HepG2 (cell line): Measurements from ENCODE around the gene ANKS1B. TPM values are rescaled to one million over a fixed set of nuclear protein-coding genes. Genes with fewer than 3 reads are reported as not detected.

Source experiments
- ATAC-seq: fragments of 200-7000 bp; cut with Tn5 transposase; 3 replicates; pipeline ENCODE4 v1.9.1; 2020; ENCODE audit warnings: mild to moderate bottlenecking, moderate library complexity
- BruUV-seq: library from RNA; stranded (reverse); fragments of 400-500 nt; replicated peaks from 2 replicates; lab custom pipeline; 2021; lab: Mats Ljungman, UMichigan
- CTCF ChIA-PET: fragments of 300-600 bp; formaldehyde crosslinking; extraction: SDS; loops from one replicate; lab custom pipeline; 2021; ENCODE audit warnings: low total read pairs, inconsistent platforms, low intra/inter-chr PET ratio; lab: Yijun Ruan, JAX
- POLR2A ChIA-PET: fragments of 350-600 bp; sonication (Branson Sonifier 250); formaldehyde crosslinking; loops from one replicate; lab custom pipeline; 2020; ENCODE audit warnings: antibody characterized with exemption, inconsistent platforms; lab: Yijun Ruan, JAX
- DNase-seq: peaks from one replicate; pipeline ENCODE4 v3.0.0-alpha.2; 2015; ENCODE audit warnings: low spot score
- FAIRE-seq: peaks from 3 replicates; lab custom pipeline; 2011; peaks lifted over from hg19 to GRCh38; lab: Jason Lieb, UNC
- H2AFZ ChIP-seq: one replicate; pipeline ENCODE4 v1.6.1; 2011; ENCODE audit warnings: low read length, inconsistent platforms
- H3K27ac ChIP-seq: fragments of 300-600 bp; 3 replicates; pipeline ENCODE4 v1.8.0; 2011; ENCODE audit warnings: mixed run types, mild to moderate bottlenecking, mixed read lengths, low read length, inconsistent platforms; ENCODE audit not compliant: insufficient read depth; ENCODE audit errors: extremely low read length
- H3K27me3 ChIP-seq, 2 experiments: fragments of 200-600 bp in 1 of 2; 2 replicates in 1 of 2; 3 replicates in 1 of 2; pipeline versions ENCODE4 v1.6.0 to v1.8.0; 2011; ENCODE audit warnings: low read length in 2 of 2, mild to moderate bottlenecking in 2 of 2, moderate library complexity in 2 of 2, inconsistent platforms in 1 of 2; ENCODE audit not compliant: insufficient read depth in 2 of 2, control insufficient read depth in 1 of 2
- H3K36me3 ChIP-seq, 2 experiments: fragments of 200-600 bp in 1 of 2; replicated peaks in 1 of 2; 2 replicates in 1 of 2; 3 replicates in 1 of 2; pipeline versions ENCODE4 v1.5.1 to v1.8.0; 2011; ENCODE audit warnings: low read length in 2 of 2, inconsistent platforms in 1 of 2; ENCODE audit not compliant: insufficient read depth in 2 of 2, control insufficient read depth in 1 of 2
- H3K4me1 ChIP-seq: 2 replicates; pipeline ENCODE4 v1.5.1; 2012; ENCODE audit warnings: low read length, inconsistent platforms; ENCODE audit not compliant: insufficient read depth
- H3K4me2 ChIP-seq: 2 replicates; pipeline ENCODE4 v1.6.0; 2011; ENCODE audit warnings: low read depth, low read length, inconsistent platforms
- H3K4me3 ChIP-seq, 3 experiments: fragments of 200-600 bp in 1 of 3; sonication (generic), shearing (Covaris generic) in 1 of 3; replicated peaks in 1 of 3; 2 replicates each; pipeline ENCODE4 v1.5.1; 2011 to 2016; ENCODE audit warnings: low read length in 3 of 3, inconsistent platforms in 2 of 3, low read depth in 2 of 3, mild to moderate bottlenecking in 2 of 3, control low read depth in 1 of 3, mixed read lengths in 1 of 3; ENCODE audit not compliant: insufficient read depth in 1 of 3
- H3K79me2 ChIP-seq: one replicate; pipeline ENCODE4 v1.6.1; 2011; ENCODE audit warnings: low read length, inconsistent platforms; ENCODE audit not compliant: insufficient read depth
- H3K9ac ChIP-seq: 2 replicates; pipeline ENCODE4 v1.6.0; 2011; ENCODE audit warnings: mild to moderate bottlenecking, low read depth, low read length, inconsistent platforms; ENCODE audit not compliant: insufficient read depth
- H3K9me3 ChIP-seq: 2 replicates; pipeline ENCODE4 v1.5.1; 2012; ENCODE audit warnings: mild to moderate bottlenecking, low read length
- H4K20me1 ChIP-seq: 2 replicates; pipeline ENCODE4 v1.6.0; 2011; ENCODE audit warnings: inconsistent platforms, mild to moderate bottlenecking, low read length, moderate library complexity; ENCODE audit not compliant: insufficient read depth
- CC2D1A ChIP-seq: sonication (generic); formaldehyde crosslinking; IDR thresholded peaks from 2 replicates; pipeline ENCODE4 v1.8.1; 2023; ENCODE audit warnings: mild to moderate bottlenecking, missing genetic modification reagents
- ETS1 ChIP-seq: sonication (generic); formaldehyde crosslinking; IDR thresholded peaks from 2 replicates; pipeline ENCODE4 v1.4.0; 2020; ENCODE audit warnings: missing genetic modification reagents
- FOSL1 ChIP-seq: sonication (generic); formaldehyde crosslinking; IDR thresholded peaks from 2 replicates; pipeline ENCODE4 v1.9.0; 2021; ENCODE audit warnings: missing genetic modification reagents, borderline replicate concordance
- RARG ChIP-seq: sonication (generic); formaldehyde crosslinking; IDR thresholded peaks from 2 replicates; pipeline ENCODE4 v1.4.0; 2020; ENCODE audit warnings: low read depth, mild to moderate bottlenecking, missing genetic modification reagents
- ZNF34 ChIP-seq: sonication (generic); formaldehyde crosslinking; IDR thresholded peaks from 2 replicates; pipeline ENCODE4 v1.4.0; 2020; ENCODE audit warnings: mild to moderate bottlenecking, missing genetic modification reagents, borderline replicate concordance
- WGBS: methylation state at CpG from one replicate; pipeline ENCODE4 v1.1.6; 2017; ENCODE audit warnings: low lambda C conversion rate; 5-methylcytosine and 5-hydroxymethylcytosine counted together
- in situ Hi-C: cut with HindIII; loops from 2 replicates; pipeline ENCODE4 v1.10.0; 2017; ENCODE audit warnings: low pct_unique_long_range_greater_than_20kb; ENCODE audit not compliant: extremely low pct_ligation_motif_present
- intact Hi-C: fragments of 100-400 bp; cut with micrococcal nuclease; formaldehyde crosslinking; loops from one replicate; pipeline ENCODE4 v1.10.0; 2022; ENCODE audit not compliant: unreplicated experiment
- polyA plus RNA-seq, 8 experiments: library from polyadenylated mRNA; depleted of rRNA in 3 of 8; stranded (reverse) in 7 of 8; unstranded in 1 of 8; fragments of >200 nt; fragmentation: Illumina TruSeq in 4 of 8; extraction: Trizol in 4 of 8; gene quantifications; 2 replicates each; pipeline versions ENCODE4 v1.2.1 to v1.2.3, GENCODE V29; 2011 to 2016; ENCODE audit warnings: low read depth in 4 of 8, missing spikeins in 1 of 8, mixed read lengths in 1 of 8; ENCODE audit not compliant: insufficient read depth in 1 of 8
- total RNA-seq, 5 experiments: library from RNA; depleted of rRNA; stranded (reverse); fragments of >200 nt; fragmentation: Illumina TruSeq; extraction: Trizol; gene quantifications; 2 replicates each; pipeline ENCODE4 v1.2.3, GENCODE V29; 2016; ENCODE audit warnings: low read depth in 1 of 5

Gene ANKS1B
- total and polyA plus RNA-seq, 2 of the 13 experiments (the other 11 are each of a cell fraction or from before 2014, with no cell fraction given) = 0.15 TPM; not detected in 1

GRCh38 chr12:99529966-99530365 is 454.8 kb downstream of the ANKS1B start:
- no peak overlapping the region for H3K4me3 ChIP-seq
- no peak overlapping the region for H3K27ac ChIP-seq
- no peaks in the 10 kb centered on the region for H3K4me1 ChIP-seq
- no peak overlapping the region for H2AFZ ChIP-seq
- no peak for DNase-seq
- ChIA-PET POLR2A (no interaction called here), CTCF (no interaction called here)
- 5% methylated on average over 2 of the region's 2 CpGs for WGBS
- FAIRE-seq = no peak
- H3K27me3 ChIP-seq = no peaks in the 10 kb centered on the region
- no peaks in the 10 kb centered on the region for H3K9me3 ChIP-seq
- no peaks in the 10 kb centered on the region for H3K79me2 ChIP-seq
- ATAC-seq = no peak
- no peaks in the 10 kb centered on the region for H3K36me3 ChIP-seq
- intact Hi-C loops = no loop called here
- no TSS peak for BruUV-seq
- no peaks in the 10 kb centered on the region for H4K20me1 ChIP-seq
- H3K4me2 ChIP-seq = no peak overlapping the region
- H3K9ac ChIP-seq = no peak overlapping the region
- in situ Hi-C loops = no loop called here
- no peak for TF ChIP-seq RARG (CRISPR knock-in tag)

DNA sequence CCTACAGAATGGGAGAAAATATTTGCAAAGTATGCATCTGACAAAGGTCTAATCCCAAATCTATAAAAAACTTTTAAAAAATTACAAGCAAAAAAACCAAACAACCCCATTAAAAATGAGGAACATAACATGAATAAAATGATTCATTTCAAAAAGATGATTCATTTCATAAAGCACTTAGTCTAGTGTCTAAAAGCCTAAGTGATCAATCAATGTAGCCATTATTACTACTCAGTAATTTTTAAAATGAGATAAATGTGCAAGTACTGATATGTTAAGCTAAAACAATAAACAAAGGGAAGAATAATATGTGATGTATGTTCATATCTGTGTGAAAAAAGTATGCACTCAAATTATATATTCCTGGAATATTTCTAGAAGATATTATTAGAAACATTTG is 456.3 kb downstream of the ANKS1B start:
- POLR2A ChIA-PET = no interaction called here
- no peaks in the 10 kb centered on the region for H3K4me1 ChIP-seq
- TF ChIP-seq ETS1 (CRISPR knock-in tag) (no peak), ZNF34 (CRISPR knock-in tag) (no peak), CC2D1A (no peak), FOSL1 (CRISPR knock-in tag) (no peak)
- H3K79me2 ChIP-seq = no peaks in the 10 kb centered on the region
- intact Hi-C loops (no loop called here), in situ Hi-C loops (no loop called here)
- H3K27me3 ChIP-seq = no peaks in the 10 kb centered on the region
- H3K9ac ChIP-seq = no peak overlapping the region
- ATAC-seq (no peak), DNase-seq (no peak), FAIRE-seq (no peak)
- no peaks in the 10 kb centered on the region for H3K9me3 ChIP-seq
- no peak overlapping the region for H3K27ac ChIP-seq
- no peak overlapping the region for H3K4me2 ChIP-seq
- CTCF ChIA-PET = no interaction called here
- H3K36me3 ChIP-seq = no peaks in the 10 kb centered on the region
- H2AFZ ChIP-seq = no peak overlapping the region
- no peak overlapping the region for H3K4me3 ChIP-seq
- no TSS peak for BruUV-seq
- H4K20me1 ChIP-seq = no peaks in the 10 kb centered on the region
